K562 (cell line): Measurements from ENCODE around the gene STX2. TPM values are rescaled to one million over a fixed set of nuclear protein-coding genes. Genes with fewer than 3 reads are reported as not detected.

Experiments
- ATF7 ChIP-seq: fragments of 450-650 bp; IDR thresholded peaks from 2 replicates; pipeline ENCODE4 v1.7.1; 2014; ENCODE audit warnings: mild to moderate bottlenecking, moderate library complexity
- CEBPB ChIP-seq: fragments of 450-650 bp; IDR thresholded peaks from 2 replicates; pipeline ENCODE4 v1.6.1; 2016; ENCODE audit warnings: missing genetic modification characterization, missing compliant biosample characterization
- ELF1 ChIP-seq: fragments of 200-800 bp; sonication (Bioruptor generic); IDR thresholded peaks from 2 replicates; pipeline ENCODE4 v1.6.1; 2016; ENCODE audit warnings: missing genetic modification characterization, missing compliant biosample characterization
- JUND ChIP-seq, 2 experiments: IDR thresholded peaks; 2 replicates in 1 of 2; 3 replicates in 1 of 2; pipeline ENCODE4 v1.6.1; 2011; ENCODE audit warnings: borderline replicate concordance in 2 of 2, low read depth in 2 of 2, low read length in 2 of 2, improper control_type of control experiment in 1 of 2, missing biosample characterization in 1 of 2, missing genetic modification characterization in 1 of 2, missing genetic modification reagents in 1 of 2
- LEF1 ChIP-seq: fragments of 450-650 bp; IDR thresholded peaks from 2 replicates; pipeline ENCODE4 v1.6.1; 2016; ENCODE audit warnings: mild to moderate bottlenecking
- NBN ChIP-seq: fragments of 450-650 bp; IDR thresholded peaks from 2 replicates; pipeline ENCODE4 v1.6.1; 2016; ENCODE audit warnings: low read depth, mild to moderate bottlenecking
- TSC22D4 ChIP-seq: fragments of 450-650 bp; IDR thresholded peaks from 2 replicates; pipeline ENCODE4 v1.6.1; 2016; ENCODE audit warnings: missing genetic modification characterization, missing biosample characterization, control low read depth
- ZBTB8A ChIP-seq: fragments of 450-650 bp; IDR thresholded peaks from 2 replicates; pipeline ENCODE4 v1.6.1; 2018; ENCODE audit warnings: mild to moderate bottlenecking, moderate library complexity; ENCODE audit not compliant: partially characterized antibody
- ZNF407 ChIP-seq: fragments of 450-650 bp; IDR thresholded peaks from 2 replicates; pipeline ENCODE4 v1.6.1; 2016; ENCODE audit warnings: low read depth
- ZNF444 ChIP-seq: fragments of 250-450 bp; sonication (Bioruptor Pico); IDR thresholded peaks from 2 replicates; pipeline ENCODE4 v1.4.0; 2020; ENCODE audit warnings: mild to moderate bottlenecking, moderate library complexity
- polyA plus RNA-seq, 8 experiments: library from polyadenylated mRNA; depleted of rRNA in 4 of 8; stranded (reverse) in 5 of 8; unstranded in 3 of 8; fragments of >200 nt; fragmentation: Nextera tagmentation in 2 of 8; fragmentation: Illumina TruSeq in 1 of 8; extraction: Ambion mirVana in 2 of 8; extraction: Trizol in 1 of 8; gene quantifications; 2 replicates each; pipeline versions ENCODE4 v1.2.1 to v1.2.3, GENCODE V29; 2011 to 2014; ENCODE audit warnings: inconsistent platforms in 1 of 8, missing spikeins in 1 of 8
- total RNA-seq, 7 experiments: library from RNA; depleted of rRNA in 6 of 7; stranded (reverse); fragments of >200 nt in 6 of 7; fragmentation: Illumina TruSeq in 2 of 7; extraction: Trizol in 2 of 7; gene quantifications; 2 replicates each; pipeline versions ENCODE4 v1.2.1 to v1.2.3, GENCODE V29; 2011 to 2021; ENCODE audit warnings: low replicate concordance in 1 of 7
- TF ChIP-seq, protein P1 (sequence below), 2 experiments: fragments of 450-650 bp; IDR thresholded peaks; 2 replicates each; pipeline ENCODE4 v1.6.1; 2016; ENCODE audit warnings: mild to moderate bottlenecking in 2 of 2, borderline replicate concordance in 1 of 2, low read depth in 1 of 2, moderate library complexity in 1 of 2
- TF ChIP-seq, protein P2 (sequence below): sonication (generic); formaldehyde crosslinking; IDR thresholded peaks from 2 replicates; pipeline ENCODE4 v1.9.0; 2022; ENCODE audit warnings: mild to moderate bottlenecking, missing genetic modification reagents

STX2 gene
- total and polyA plus RNA-seq, 9 of the 15 experiments (the other 6 are each of a cell fraction or from before 2014, with no cell fraction given), result 22.2 to 54.6 (median 30.8) TPM

GRCh38 chr12:130859161-130859560 lies 20.1 kb upstream of the STX2 start (continued):
- TF ChIP-seq, protein P1, sequence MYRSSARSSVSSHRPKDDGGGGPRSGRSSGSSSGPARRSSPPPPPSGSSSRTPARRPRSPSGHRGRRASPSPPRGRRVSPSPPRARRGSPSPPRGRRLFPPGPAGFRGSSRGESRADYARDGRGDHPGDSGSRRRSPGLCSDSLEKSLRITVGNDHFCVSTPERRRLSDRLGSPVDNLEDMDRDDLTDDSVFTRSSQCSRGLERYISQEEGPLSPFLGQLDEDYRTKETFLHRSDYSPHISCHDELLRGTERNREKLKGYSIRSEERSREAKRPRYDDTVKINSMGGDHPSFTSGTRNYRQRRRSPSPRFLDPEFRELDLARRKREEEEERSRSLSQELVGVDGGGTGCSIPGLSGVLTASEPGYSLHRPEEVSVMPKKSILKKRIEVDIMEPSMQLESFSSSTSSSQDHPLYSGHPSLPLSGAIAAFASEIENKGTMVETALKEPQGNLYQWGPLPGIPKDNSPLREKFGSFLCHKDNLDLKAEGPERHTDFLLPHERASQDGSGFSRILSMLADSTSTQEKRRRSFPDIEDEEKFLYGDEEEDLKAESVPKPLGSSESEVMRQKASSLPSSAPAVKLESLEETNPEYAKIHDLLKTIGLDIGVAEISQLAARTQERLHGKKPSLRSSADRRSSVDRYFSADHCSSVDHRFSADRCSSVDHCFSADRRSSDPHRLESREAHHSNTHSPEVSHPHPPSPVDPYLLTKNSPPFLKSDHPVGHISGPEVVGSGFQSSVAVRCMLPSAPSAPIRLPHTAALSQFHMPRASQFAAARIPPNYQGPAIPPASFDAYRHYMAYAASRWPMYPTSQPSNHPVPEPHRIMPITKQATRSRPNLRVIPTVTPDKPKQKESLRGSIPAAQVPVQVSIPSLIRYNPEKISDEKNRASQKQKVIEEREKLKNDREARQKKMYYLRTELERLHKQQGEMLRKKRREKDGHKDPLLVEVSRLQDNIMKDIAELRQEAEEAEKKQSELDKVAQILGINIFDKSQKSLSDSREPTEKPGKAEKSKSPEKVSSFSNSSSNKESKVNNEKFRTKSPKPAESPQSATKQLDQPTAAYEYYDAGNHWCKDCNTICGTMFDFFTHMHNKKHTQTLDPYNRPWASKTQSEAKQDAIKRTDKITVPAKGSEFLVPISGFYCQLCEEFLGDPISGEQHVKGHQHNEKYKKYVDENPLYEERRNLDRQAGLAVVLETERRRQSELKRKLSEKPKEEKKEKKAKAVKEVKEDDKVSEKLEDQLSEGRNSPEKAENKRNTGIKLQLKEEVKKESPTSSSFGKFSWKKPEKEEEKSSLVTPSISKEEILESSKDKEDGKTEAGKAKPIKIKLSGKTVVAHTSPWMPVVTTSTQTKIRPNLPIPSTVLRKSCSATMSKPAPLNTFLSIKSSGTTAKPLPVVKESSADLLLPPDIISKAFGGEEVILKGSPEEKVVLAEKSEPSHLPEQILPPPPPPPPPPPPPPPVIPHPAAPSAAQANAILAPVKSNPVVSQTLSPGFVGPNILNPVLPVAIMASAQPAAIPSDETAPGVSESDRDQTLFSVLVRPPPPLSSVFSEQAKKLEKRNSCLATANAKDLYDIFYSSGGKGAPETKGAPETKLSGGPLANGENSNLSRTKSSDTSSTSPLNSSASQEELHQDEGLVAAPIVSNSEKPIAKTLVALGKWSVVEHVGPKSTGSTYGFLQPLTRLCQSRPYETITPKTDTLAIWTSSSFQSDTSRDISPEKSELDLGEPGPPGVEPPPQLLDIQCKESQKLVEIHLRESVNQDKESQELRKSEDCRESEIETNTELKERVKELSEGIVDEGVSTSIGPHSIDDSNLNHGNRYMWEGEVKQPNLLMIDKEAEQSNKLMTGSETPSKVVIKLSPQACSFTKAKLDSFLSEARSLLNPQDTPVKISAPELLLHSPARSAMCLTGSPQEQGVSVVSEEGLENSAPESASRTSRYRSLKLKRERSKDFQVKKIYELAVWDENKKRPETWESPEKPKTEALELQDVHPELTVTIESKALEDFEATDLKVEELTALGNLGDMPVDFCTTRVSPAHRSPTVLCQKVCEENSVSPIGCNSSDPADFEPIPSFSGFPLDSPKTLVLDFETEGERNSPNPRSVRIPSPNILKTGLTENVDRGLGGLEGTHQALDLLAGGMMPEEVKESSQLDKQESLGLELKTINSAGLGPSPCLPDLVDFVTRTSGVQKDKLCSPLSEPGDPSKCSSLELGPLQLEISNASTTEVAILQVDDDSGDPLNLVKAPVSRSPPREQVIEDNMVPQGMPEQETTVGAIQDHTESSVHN (IDR thresholded peaks at IDR 0.05; ENCODE audit: borderline replicate concordance in 1 of 2, low read depth in 1 of 2), result no peak
- peak; percentile 88 for TF ChIP-seq JUND (IDR thresholded peaks at IDR 0.05; ENCODE audit: borderline replicate concordance, low read depth, low read length)
- TF ChIP-seq JUND (tag; IDR thresholded peaks at IDR 0.05; ENCODE audit: borderline replicate concordance, low read depth, low read length), result peak; percentile 85; the same call in 2 of the 3 replicates
- no peak for TF ChIP-seq ZNF407
- TF ChIP-seq NBN, result no peak
- TF ChIP-seq ZBTB8A, result no peak
- no peak for TF ChIP-seq CEBPB (tag)
- peak; percentile 37 for TF ChIP-seq LEF1
- TF ChIP-seq, protein P2, sequence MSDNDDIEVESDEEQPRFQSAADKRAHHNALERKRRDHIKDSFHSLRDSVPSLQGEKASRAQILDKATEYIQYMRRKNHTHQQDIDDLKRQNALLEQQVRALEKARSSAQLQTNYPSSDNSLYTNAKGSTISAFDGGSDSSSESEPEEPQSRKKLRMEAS (CRISPR knock-in tag), result peak; percentile 42; the same call in 1 of the 2 replicates
- TF ChIP-seq ATF7, result peak; percentile 88
- no peak for TF ChIP-seq ZNF444 (CRISPR knock-in tag)
- no peak for TF ChIP-seq TSC22D4
- TF ChIP-seq ELF1 (tag), result no peak
